HG03442 (cell line): ENCODE measurements around the gene TXNL4B.

Experiments used
- ATAC-seq: cut with Tn5 transposase; IDR thresholded peaks from one replicate; pipeline ENCODE4 v1.9.1; 2021; ENCODE audit warnings: mild to moderate bottlenecking, moderate library complexity; ENCODE audit not compliant: unreplicated experiment

Gene TXNL4B

DNA sequence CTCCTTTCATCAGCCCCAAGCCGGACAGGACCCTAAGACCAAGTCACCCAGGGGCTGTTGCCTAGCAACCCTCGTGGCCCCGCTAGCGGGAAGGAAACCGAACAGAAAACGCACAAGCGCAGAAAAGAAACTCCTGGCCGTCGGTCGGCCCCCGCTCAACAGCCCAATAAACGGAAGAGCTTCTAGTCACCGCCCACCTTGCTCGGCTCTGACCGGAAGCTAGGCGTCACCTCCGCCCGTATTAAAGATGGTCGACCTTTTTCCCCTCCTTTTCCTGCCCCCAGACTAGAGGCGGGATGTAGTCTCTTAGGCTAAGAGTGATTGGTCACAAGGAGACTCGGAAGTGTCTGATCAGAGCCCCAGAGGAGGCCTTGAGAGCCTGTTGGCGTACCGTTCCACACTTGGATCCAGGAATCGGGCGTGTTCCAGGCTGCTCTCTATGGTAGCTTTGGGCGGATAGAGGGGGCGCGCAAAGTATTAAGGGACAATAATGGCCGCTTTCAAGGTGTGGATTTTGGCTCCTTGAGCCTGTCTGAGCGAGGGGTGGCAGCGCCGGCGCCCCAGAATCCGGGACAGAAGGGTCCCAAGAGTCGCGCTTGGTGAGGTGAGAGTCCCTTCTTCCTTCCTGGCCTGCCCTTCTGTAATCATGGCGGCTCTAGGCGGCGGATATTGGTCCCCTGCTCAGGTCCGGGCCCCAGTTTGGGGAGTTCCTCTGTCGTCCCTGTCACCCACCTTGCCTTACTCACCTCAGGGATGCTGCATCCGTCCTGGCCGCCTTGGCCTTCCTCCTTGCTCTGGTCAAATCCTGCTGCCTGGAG lies at the start of gene TXNL4B, which contains the start of gene DHX38:
Gene TXNL4B, minus strand, starts transcription at position 173 of the 818 bp plus-strand sequence. CDS start 2,871 bp downstream, outside the sequence.
Gene DHX38, plus strand, starts transcription at position 400 of the 818 bp plus-strand sequence. CDS start 2,311 bp downstream, outside the sequence.
- ATAC-seq, result peak; percentile 97

DNA sequence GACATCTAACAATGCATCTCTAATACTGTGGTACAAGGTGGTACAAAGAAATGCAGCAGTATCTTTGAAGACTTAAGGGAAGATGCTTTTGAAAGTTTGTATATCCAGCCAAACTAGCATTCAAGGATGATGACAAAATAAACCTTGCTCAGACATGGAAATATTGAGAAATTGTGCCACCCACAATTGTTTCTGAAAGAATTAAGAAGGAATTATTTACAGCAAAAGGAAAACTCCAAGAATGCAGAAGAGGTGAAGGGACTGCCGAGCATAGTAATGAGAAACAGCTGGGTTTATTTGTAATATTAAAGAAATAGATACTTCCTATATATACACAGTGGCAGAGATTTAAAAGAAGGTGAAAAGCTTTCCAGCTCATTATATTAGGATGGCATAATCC lies 49.1 kb upstream of the TXNL4B start:
- no peak for ATAC-seq

DNA sequence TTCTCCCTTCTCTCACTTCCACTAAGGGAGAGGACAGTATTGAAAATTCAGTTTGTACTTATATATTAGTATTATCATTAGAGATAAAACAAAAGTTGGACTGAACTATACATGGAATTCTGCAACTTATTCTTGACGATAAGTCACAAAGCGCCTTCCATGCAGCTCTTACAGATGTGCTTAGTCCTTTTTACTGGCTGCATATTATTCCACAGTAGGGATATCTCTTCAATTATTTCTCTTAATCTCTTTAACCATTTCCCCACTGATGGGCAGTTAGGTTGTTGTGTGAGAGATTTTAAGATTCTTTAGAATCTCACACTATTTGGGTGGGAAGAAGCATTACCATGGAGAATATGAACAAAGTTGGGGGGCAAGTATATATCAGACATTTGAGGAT lies 46.5 kb upstream of the TXNL4B start:
- no peak for ATAC-seq

DNA sequence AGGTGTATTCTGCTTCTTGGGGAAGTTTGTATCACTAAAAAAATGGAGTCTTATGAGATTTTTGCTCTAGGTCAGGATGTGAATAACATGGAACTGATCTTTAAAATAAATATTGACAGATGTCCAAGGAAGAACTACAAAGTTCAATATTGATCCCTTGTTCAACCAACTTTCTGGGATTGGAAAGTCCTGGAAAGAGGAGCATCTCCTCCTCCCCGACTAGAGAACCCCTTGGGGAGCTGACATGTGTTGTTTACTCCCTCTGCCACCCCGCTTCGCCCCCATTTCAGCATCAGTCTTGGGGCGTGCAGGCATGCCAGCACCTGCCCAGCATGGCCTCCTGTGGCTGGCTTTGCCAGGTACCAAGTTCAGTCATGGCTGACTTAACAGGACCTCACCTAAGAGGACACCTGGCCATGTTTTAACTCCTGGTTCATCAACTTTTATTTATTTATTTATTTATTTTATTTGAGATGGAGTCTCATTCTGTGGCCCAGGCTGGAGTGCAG lies 44.7 kb upstream of the TXNL4B start:
- no peak for ATAC-seq

DNA sequence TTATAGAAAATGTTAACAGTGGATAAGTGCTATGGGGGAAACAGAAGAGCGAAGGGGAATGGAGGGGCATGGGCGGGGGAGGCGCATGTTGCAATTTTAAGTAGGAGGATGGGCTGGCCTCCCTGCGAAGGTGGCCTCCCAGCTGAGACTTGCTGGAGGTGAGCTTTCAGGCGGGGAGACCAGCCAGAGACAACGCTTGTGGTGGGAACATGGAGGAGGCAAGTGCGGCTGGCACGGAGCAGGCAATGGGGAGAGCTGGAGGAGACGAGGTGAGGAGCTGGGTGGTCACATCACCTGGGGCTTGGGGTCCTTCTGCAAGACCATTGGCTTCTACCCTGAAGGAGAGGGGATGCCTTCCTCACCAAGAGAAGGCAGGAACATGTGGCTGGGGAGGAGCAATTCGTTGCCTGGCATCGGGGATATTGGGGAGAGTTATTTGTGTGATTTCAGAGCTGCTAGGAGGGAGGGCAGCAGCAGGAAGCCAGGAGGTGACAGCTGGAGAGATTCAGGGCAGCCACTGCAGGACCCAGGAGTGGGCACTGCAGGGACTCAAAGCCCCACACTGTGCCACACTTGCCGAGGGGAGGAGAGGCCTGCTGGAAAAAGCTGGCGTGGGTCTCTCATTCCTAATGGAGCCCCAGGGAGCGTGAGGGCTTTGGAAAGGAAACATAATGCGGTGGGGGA lies 44.1 kb upstream of the TXNL4B start:
- no peak for ATAC-seq

DNA sequence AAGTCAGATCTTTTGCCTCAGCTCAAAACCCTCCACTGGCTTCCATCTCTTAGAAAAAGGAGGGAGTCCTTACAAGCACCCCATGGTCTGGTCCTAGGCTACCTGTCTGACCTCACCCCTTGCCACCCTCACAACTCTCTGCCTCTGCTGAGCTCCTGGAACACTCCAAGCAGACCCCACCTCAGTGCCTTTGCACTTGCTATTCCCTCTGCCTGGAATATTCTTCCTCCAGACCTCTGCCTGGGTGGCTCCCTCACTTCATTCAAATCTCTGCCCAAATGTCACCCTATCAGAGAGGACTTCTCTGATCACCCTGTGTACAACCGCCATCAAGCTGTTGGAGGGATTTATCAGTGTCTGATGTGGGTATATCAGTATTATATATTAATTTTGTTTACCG lies 41.1 kb upstream of the TXNL4B start:
- no peak for ATAC-seq

DNA sequence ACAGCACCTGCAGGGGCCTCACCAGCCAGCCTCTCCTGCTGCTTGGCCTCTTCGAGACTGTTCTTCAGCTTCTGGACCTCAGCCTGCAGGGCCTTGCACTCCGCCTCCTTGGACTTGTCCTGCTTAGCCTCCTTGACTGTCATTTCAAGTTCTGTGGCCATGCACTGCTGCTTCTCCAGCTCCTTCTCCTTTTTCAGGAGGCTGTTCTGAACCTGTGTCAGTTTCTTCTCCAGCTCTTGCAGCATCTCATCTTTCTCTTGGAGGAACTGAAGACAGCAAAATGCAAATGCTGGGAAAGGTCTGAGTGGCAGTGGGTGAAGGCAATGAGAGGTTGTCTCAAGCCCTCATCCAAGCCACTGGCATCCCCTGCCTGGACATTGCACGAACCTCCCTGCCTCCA lies 39.3 kb upstream of the TXNL4B start:
- no peak for ATAC-seq

DNA sequence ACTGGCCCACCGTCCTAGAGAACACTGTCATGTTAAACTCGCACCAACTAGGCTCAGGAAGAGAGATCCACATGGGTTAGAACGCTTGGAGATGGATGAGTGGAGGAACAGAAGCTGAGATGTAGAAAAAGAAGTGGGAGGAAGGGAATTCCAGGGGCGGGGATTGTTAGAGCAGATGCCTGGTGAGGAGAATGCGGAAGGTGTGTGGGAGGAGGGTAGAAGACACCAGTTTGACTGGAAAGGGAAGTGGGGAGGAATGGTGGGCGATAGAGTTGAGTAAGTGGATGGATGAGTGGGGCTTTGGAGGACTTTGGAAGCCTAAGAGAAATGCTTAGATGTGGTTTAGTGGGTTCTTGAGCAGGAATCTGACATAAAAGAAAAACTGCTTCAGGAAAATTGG lies 37.6 kb upstream of the TXNL4B start:
- no peak for ATAC-seq

DNA sequence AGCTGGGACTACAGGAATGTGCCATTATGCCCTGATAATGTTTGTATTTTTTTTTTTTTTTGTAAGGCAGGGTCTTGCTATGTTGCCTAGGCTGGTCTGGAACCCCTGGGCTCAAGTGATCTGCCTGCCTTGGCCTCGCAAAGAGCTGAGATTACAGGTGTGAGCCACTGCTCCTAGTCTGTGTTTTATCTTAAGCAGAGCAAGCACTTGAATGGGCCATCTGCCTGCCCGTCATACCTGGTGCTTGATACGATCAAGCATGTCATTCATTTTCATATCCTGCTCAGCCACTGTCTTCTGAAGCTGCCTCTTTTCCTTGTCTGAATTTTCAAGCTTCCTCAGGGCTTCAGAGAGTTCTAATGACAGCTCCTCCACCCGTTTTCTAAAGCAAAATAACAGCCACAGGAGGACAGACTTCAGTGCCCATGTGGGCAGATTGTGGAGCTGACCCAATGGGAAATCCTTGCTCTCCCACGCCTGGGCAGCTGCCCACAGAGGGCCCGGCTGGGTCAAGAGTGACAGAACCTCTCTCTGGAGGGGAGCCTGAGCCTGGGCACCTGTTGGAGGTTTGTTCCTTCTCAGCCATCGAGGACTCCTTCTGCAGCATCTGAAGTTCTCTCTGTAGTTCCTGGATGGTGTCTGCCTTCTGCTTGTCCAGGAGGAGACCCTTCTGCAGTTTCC lies 36.7 kb upstream of the TXNL4B start:
- no peak for ATAC-seq

DNA sequence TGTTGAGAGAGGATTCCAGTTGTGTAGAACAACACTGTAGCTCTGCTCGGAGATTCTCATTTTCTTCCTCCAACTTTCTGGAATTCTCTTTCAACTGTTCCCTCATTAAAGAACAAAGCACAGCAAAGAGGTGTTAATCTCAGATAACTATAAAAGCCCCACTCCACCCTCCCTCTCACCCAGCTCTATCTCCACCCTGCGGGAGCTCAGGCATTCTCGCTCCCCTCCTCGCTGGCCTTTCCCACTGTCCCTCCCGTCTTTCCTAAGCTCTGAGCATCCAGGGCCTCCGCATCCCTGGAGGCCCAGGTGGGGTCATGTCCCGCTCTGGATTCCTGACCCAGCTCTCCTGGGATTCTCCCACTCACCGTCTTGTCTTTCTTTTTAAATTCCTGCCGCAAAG lies 35.3 kb upstream of the TXNL4B start:
- ATAC-seq, result no peak

DNA sequence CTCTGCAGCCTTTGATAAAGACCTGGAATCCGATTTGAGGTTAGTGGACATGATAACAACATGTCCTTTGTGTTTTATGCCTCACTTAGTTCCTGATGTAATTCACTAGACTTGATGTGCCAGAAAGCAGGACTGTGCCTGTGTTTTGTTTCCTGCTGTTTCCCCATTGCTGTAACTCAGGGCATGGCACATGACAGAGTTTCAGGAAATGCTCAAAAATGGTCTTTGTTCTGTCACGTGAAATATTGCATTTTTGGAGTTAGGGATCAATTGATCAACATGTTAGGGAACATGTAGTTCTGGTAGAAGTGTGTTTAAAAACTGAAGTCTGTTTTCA lies 33.0 kb upstream of the TXNL4B start:
- ATAC-seq, result no peak

DNA sequence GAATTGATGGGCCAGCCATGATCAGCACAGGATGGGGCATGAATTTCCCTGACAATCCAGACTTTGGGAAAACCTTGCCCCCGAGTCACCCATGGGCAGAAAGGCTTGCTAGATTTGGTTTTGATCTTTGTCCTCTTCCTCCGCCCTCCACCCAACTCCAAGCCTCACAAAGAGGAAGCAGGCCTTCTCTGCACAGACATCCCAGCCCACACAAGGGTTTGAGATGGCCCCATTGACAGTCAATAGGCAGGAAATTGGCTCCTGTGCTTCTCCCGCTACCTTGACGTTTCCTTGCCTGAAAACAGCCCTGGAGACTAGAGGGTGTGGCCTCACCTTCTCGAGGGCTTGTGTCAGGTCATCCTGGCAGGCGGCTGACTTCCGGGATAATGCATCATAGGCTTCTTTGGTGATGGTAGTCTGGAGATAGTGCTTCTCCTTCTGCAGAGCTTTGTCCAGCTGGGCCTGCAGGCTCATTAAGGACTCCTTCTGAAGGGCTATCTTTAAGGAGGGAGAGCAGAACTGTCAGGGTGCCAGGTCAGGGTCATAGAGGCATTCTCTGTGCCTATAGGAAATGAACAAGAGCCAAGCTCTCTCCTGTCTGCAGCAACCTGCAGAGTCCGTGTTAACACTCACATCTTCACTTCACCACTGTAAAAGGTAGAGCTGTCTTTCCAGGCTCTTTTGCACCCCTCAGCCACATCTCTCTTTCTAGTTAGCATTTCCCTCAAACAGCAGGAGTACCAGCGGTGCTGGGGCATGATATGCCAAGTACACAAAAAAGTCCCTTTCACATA lies 32.4 kb upstream of the TXNL4B start:
- ATAC-seq, result no peak

DNA sequence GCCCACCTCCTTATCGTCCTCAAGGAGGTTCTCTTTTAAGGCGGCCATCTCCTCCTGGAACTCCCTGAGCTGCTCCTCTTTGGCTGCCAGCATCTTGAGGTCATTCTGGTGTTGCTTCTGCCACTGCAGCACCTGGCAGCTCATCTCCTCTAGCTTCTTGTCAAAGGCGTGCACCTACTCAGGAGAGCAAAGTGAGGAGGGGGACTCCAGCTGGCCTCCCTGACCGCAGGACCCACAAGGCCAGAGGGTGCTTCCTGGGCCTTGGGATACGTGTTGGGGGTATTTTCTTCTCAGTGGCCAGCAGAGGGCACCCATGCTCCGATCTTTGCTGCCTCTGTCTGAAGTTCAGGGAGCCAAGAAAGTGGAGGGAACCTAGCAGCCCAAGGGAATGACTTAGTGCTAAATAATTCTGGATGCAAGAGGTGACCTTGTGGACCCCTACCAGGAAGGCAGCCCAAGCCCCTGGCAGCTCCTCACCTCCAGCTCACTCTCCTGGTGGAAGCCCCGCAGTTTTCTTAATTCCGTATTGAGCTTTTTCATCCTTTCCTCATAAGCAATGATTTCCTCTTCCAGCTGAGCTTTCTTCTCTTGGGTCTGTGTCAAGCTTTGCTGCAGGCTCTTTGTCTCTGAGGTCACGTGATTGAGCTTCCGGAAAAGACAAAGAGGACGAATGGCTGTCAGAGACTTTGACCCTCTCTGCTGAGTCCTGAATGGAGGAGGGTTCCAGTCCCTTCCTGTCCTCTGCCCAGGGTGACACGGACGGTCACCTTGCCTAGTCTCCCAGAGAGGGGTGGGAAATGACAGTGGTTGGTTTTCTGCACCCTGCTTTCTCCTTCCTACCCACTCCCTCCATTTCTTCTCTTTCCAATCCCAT lies 31.6 kb upstream of the TXNL4B start:
- no peak for ATAC-seq

DNA sequence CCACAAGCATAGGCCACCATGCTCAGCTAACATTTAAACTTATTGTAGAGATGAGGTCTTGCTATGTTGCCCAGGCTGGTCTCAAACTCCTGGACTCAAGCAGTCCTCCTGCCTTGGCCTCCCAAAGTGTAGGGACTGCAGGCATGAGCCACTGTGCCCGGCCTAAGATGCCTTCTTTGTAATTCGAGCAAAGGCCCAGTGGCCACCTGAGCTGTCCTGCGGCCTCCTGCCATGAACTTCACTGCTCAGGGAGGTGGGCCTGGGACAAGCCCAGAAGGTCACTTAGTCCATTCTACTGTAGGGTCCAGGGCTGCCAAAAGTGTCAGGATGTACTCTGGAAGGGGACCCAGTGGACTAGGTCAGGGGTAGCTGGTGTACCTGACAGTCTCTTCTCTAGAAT lies 30.7 kb upstream of the TXNL4B start:
- ATAC-seq, result no peak

DNA sequence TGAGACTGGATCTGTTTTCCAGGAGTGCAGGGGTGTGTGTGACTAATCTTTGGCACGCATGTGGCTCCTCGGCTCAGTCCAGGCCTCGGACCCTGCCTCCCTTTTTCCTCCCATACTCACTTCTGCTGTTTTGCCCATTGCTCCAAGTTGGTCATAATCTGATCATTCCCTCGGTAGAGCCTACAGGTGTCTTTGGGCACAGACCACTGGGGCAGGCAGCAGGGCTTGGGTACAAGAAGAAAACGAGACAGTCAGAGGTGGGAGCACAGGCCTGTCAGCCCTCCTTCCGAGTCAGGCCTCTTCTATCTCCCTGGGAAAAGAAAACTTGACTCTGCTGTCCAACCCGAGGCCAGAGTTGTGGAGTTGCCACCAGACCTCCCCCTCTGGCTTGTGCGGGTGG lies 30.0 kb upstream of the TXNL4B start:
- no peak for ATAC-seq

DNA sequence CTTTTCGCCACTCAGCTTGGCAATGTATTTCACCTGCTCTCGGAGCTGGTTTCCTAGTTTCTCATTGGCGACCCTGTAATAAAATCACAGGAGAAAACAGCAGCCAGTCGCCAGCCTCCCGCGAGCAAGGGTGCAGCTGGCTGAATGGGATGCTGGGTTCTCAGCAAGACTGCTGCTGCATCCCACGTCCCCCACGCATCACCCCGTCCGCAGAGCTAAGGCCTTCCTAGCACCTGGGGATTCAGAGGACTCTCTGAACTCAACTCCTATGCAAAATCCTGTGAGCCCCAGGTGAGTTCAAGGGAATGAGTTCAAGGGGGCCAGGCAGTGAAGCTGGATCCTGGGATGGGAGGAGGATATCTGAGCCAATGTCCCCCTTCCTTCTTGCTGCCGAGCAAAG lies 29.5 kb upstream of the TXNL4B start:
- ATAC-seq, result no peak

DNA sequence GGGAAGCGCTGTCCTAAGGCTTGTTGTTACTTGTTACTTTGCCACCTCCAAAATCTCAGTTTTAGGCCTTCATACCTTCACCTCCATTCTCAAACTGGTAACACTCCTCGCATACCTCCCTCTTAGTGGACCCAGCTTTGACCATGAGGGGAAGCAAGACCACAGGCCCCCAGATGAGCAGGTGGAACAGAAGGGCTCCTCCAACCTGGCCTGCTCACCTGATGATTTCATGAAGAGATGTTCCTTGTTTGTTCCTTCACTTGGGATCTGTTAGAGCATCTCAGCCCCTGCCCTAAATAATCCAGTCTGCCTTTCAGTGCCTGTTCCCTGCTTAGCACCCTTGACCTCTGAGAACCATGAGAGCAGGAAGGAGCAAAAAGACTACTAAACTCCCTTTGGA lies 28.9 kb upstream of the TXNL4B start:
- no peak for ATAC-seq

DNA sequence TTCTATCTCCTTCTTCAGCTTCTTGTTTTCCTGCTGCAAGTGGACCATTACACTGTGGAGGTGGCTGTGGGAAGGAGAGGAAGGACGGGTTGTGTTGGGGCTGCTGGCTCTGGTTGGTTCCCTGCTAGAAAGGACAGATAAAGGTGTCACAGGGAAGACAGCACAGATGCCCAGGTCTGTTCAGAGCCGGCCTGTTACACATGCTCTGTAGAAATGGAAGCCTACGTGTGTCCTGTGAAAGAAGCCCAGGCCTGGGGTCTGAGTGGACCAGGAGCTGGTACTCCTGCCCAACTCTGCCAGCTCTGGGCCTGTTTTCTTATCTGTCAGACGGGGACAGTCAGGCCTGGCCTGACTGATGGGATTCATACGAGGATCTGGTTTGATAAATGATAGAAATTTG lies 26.6 kb upstream of the TXNL4B start:
- ATAC-seq, result no peak

DNA sequence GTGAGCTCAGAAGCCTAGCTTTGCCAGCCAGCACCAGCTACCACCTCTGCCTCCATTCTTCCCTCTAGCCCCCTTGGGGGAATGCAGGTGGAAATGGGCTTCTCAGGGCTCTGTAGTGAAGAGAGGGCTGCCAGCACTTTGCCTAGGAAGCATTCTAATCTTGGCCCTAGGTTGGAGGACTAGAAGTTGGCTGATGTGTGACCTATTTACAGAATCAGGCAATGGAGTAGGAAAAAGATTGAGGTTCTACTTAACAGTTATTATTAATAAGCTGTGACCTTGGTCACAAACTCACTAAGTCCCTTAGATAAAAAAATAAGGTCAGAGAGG lies 20.2 kb upstream of the TXNL4B start:
- no peak for ATAC-seq
